T47D (cell line): ENCODE results near the gene ANKFY1.

Experiments used
- DNase-seq, 2 experiments: peaks; one replicate each; pipeline versions ENCODE4 v3.0.0 to v3.0.0-alpha.2; 2011 to 2012; ENCODE audit warnings: low read depth in 1 of 2, low spot score in 1 of 2
- JUND ChIP-seq: IDR thresholded peaks from 2 replicates; pipeline ENCODE4 v1.6.1; 2012; ENCODE audit warnings: low read depth
- in situ Hi-C: cut with HindIII; loops from 2 replicates; pipeline ENCODE4 v1.10.0; 2016; ENCODE audit warnings: low sequenced_read_pairs, low pct_unique_long_range_greater_than_20kb

Gene ANKFY1, protein sequence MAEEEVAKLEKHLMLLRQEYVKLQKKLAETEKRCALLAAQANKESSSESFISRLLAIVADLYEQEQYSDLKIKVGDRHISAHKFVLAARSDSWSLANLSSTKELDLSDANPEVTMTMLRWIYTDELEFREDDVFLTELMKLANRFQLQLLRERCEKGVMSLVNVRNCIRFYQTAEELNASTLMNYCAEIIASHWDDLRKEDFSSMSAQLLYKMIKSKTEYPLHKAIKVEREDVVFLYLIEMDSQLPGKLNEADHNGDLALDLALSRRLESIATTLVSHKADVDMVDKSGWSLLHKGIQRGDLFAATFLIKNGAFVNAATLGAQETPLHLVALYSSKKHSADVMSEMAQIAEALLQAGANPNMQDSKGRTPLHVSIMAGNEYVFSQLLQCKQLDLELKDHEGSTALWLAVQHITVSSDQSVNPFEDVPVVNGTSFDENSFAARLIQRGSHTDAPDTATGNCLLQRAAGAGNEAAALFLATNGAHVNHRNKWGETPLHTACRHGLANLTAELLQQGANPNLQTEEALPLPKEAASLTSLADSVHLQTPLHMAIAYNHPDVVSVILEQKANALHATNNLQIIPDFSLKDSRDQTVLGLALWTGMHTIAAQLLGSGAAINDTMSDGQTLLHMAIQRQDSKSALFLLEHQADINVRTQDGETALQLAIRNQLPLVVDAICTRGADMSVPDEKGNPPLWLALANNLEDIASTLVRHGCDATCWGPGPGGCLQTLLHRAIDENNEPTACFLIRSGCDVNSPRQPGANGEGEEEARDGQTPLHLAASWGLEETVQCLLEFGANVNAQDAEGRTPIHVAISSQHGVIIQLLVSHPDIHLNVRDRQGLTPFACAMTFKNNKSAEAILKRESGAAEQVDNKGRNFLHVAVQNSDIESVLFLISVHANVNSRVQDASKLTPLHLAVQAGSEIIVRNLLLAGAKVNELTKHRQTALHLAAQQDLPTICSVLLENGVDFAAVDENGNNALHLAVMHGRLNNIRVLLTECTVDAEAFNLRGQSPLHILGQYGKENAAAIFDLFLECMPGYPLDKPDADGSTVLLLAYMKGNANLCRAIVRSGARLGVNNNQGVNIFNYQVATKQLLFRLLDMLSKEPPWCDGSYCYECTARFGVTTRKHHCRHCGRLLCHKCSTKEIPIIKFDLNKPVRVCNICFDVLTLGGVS

DNA sequence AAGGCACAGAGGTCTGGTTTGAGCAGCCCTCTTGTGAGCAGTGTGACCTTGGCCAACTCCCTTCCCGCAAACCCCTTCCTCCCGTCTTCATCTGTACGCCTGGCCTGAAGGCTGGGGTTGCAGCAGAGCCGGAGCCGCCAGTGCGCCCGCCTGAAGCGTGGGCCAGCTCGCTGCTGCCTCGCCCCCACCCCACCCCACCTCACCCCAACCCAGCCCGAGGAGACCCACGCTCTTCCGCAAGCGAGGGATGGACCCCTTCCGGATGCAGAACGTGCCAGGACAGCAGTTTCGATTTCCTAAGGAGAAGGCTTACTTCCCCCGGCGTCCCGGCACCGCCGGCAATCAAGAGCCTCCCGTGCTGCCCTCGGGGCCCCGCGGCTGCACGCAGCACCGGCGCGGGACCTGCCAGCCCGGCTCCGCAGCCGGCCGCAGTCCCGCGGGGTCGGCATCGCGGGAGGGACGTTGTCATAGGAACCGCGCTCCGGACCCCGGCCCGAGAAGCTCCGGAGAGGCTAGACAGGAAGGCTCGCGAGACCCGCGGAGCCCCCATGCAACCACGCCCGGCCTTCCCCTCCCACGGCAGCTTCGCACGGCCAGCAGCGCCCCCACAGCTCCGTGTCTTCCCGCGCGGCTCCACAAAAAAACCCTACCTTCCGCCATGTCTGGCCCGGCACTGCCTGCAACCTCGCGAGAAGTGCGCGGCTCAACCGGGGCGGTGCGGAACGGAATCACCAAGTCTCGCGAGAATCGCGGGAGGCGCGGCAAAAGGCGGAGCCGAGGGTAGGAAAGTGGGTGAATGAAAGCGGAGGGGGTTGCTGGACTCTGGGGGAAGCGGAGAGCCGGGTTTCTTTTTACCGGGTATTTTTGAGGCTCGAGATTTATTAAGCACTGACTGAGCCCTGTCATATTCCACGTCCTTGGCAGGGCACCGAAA is at the start of gene ANKFY1:
Gene ANKFY1, minus strand, starts transcription at position 698 of the 934 bp plus-strand sequence. Its CDS starts 38 bp downstream, at position 660.
- in situ Hi-C loops: no loop called here
- peak; percentile 86 to 93 for DNase-seq
- no peak for TF ChIP-seq JUND

DNA sequence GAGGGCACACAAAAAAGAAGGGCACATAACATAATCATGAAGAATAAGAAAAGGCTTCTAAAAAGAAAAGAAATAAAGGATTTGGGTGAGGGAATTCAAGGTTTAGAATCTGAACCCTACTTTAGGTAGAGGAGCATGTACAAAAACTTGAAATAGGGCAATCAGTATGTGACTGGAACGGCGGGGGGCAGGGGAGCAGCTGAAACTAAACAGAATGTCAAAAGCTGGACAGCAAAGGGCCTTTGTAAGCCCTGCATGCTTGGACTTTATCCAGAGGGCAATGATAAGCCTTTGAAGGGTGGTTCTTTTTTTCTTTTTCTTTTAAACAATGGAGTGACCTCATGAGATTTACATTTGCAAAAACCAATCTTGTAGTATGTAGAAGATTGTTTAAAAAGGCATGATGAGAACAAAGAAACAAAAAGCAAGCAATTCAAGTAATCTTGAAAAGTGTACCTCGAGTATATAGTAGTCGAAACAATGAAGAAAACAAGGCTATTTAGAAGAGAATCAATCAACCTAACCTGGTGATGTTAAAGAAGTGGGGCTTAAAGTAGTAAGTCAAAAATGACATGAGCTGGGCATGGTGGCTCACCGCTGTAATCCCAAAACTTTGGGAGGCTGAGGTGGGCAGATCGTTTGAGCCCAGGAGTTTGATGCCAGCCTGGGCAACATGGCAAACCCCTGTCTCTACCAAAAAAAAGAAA is 46.7 kb upstream of the ANKFY1 start:
- DNase-seq: no peak
- no peak for TF ChIP-seq JUND
- in situ Hi-C loops: no loop called here

DNA sequence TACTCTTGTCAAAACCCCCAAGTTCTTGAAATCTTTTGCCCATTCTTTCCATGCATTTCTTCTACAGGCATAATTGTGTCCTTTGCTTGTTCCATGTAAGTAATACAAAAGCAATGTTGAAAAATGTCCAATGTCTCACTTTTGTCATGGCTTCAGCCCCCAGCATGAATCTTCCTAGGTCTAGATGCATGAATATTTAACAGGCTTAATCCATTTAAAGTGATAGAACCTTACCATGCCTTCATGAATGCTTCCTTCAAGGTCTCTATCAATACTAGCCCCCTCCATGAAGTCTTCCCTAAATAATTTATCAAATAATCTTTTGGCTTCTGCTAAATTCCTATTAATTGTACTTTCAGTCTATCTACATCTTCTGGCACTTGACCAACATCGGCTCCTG is 46.1 kb upstream of the ANKFY1 start:
- no peak for DNase-seq
- in situ Hi-C loops: no loop called here
- TF ChIP-seq JUND: no peak

DNA sequence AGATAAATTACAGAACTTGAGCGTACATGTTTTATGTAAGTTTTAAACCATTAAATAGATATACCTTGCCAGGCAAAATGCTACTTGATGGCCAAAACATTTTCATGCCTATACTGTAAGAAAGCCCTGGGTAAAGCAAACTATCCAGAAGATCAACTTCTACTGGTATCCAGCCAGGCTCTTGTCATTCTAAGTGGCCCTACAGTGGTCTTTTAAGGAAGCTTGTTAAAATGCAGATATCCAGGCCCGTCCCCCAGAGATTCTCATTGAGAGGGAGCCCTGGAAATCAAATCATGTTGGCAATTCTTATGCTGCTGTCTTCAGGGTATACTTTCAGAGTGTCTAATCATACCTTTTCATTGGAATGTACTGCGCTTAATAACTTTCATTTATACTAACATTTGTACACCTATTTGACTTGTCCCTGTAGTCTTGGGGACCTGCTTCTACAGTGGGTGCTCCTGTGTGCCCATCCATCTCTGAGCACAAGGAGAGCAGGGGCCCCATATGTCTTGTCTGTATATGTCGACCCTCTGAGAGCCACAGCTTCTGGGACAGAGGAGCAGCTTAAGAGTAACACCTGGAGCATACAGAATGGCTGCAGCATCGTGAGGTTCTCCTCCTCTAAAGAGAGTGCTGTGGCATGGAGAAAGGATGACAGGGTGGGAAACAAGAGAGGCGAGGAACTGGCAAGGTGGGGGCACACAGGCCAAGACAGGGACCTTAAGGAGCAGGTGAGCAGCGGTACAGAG is 43.6 kb upstream of the ANKFY1 start:
- TF ChIP-seq JUND: no peak
- DNase-seq: no peak
- in situ Hi-C loops: no loop called here

DNA sequence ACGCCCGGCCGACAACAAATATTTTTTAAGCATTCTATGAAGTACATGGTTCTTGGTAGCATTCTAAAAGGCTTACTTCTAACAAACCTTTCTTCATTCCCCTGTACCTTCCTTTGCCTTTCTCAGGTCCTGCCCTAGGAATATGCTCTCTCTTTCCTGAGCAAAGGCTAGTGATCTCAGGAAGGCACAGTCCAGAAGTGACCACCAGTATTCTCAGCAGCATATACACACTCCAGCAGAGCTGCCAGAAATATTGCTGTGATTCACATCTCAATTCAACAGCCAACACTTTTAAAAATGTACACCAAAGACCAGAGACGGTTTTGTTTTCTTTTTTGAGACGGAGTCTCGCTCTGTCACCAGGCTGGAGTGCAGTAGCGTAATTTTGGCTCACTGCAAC is 41.4 kb upstream of the ANKFY1 start:
- in situ Hi-C loops: no loop called here
- DNase-seq: no peak
- TF ChIP-seq JUND: no peak

DNA sequence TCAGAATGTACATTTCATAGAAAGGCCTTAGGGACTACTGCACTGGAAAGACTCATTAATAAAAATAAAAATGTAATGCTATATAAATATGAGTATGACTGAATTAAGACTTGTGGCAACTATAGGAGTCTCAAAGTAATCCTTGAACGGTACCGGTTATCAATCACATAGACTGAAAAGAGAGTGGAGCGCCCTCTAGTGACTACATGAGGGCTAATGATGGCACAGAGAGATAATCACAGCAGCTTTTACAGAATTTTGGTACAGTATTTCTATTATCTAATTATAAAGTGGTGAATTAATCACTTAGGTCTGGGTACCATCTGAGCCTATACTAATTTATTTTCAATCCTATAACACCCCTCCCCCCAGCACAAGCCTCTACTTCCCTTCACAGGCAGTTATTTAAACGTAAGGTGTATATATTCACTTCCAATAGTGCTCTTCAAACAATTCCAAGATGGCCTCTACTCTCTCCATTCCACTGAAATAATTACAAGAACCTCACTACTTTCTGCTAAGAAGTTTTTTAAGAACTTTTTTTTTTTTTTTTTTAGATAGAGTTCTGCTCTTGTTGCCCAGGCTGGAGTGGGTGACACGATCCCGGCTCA is 40.7 kb upstream of the ANKFY1 start:
- no peak for TF ChIP-seq JUND
- in situ Hi-C loops: no loop called here
- DNase-seq: peak; percentile 28 to 60

DNA sequence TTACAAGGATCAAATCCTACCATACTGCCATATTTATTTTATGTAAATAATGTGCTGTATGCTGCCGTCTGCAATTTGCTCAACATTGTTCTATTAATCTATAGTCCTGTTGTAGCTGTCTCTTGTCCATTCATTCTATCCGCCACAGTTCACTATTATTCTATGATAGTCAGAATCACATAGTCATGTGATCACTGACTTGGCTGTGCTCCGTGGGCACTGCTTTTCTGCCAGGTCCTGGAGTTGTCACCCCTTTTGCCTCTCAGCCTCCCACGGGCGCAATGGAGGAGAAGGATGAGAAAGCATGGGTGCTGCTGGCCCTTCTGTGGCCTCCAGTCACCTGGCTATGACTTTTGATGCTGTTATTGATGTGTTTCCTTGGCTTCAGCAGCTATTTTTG is 37.3 kb upstream of the ANKFY1 start:
- in situ Hi-C loops: no loop called here
- TF ChIP-seq JUND: no peak
- no peak for DNase-seq

DNA sequence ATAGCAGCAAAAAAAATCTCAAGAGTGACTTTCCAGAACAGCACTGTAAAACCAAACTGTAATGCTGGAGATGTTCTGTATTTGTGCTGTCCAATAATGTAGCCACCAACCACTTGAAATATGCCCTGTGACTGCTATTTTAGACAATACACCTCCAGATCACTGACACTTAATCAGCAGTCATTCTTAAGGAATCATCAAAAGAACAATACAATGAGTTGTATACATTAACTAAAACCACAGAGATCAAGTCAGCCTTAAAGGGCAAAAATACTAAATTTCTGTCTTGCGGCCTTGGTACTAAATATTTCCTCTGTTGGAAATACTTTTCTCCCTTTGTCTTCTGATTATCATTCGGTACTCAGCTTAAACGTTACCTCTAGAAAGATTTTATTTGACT is 33.6 kb upstream of the ANKFY1 start:
- in situ Hi-C loops: no loop called here
- TF ChIP-seq JUND: no peak

DNA sequence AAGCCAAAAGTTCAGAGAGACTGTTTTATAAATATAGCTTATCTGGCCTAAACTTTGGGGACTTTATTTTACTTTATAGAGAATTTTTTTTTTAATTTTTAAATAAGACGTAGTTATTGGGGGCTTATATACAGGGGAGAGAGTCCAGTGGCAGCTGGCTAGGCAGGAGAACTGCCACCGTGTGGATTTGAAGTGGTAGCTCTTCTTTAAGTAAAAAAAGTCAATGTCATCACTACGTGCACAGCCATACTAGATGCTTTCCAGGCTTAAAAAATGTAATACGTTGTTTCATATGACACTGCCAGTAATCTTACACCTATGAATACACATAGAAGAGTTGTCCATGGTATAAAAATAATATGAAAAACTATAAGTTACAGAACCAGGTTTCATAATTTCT is 31.9 kb upstream of the ANKFY1 start:
- DNase-seq: no peak
- no peak for TF ChIP-seq JUND
- in situ Hi-C loops: no loop called here

More for the DNA sequence above, 33.6 kb upstream of the ANKFY1 start:
- DNase-seq: no peak

DNA sequence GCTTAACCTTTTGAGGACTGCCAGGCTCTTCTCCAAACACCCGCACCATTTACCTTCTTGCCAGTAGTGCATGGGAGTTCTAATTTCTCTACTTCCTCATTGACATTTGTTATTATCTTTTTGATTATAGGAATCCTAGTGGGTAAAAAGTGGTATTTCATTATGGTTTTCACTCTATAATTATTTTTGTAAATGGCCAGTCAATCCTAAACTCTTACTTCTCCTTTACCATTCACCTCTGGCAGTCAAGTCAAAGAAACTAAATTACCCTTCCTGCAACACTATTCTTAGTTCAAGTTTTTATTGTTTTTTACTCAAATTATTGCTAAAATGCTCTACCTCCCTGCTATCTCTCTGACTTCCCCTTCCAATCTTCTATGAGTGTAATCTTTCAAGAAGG is 29.8 kb upstream of the ANKFY1 start:
- in situ Hi-C loops: no loop called here
- no peak for DNase-seq
- TF ChIP-seq JUND: no peak
